RPMI7951 (cell line): ENCODE results near the gene STK40. TPM values are rescaled to one million over a fixed set of nuclear protein-coding genes. Genes with fewer than 3 reads are reported as not detected.

Experiments
- DNase-seq: peaks from one replicate; pipeline ENCODE4 v3.0.0-alpha.2; 2012; ENCODE audit warnings: low read depth
- total RNA-seq: library from RNA; depleted of rRNA; stranded (reverse); fragments of >200 nt; shearing (Covaris generic); gene quantifications from 2 replicates; pipeline ENCODE4 v1.2.3, GENCODE V29; 2014; rRNA removed

STK40 gene
- total RNA-seq, 1 experiment from 2014 or later = 16.7 TPM

DNA sequence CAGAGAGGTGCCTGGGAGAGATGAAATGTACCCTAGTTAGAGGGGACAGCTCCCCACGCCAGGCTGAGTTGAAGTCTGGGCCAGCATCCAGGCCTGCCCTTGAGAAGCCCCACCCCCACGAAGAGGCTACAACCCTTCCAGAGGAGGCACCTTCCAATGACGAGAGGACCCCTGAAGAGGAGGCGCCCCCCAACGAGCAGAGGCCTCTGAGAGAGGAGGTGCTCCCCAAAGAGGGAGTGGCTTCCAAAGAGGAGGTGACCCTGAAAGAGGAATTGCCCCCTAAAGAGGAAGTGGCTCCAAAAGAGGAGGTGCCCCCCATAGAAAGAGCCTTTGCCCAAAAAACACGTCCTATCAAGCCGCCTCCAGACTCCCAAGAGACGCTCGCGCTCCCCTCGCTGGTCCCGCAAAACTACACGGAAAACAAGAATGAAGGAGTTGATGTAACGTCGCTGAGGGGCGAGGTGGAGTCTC, 65.4 kb downstream of the STK40 start:
- no peak for DNase-seq

DNA sequence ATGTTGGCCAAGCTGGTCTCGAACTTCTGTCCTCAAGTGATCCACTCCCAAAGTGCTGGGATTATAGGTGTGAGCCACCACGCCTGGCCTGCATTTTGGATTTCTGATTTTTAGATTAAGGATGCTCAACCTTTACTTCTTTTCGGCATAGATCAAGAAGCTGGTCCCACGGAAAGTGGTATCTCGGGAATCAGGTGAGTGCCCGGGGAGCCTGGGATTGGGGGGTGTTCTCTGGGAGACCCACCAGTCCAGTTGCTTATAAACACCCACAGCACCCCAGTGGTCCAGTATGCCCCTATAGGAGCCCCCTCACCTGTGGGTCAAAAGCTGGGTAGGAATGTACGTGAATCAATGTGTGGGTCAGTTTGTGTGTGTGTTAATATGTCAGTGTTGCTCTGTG, 76.3 kb downstream of the STK40 start:
- DNase-seq = no peak

DNA sequence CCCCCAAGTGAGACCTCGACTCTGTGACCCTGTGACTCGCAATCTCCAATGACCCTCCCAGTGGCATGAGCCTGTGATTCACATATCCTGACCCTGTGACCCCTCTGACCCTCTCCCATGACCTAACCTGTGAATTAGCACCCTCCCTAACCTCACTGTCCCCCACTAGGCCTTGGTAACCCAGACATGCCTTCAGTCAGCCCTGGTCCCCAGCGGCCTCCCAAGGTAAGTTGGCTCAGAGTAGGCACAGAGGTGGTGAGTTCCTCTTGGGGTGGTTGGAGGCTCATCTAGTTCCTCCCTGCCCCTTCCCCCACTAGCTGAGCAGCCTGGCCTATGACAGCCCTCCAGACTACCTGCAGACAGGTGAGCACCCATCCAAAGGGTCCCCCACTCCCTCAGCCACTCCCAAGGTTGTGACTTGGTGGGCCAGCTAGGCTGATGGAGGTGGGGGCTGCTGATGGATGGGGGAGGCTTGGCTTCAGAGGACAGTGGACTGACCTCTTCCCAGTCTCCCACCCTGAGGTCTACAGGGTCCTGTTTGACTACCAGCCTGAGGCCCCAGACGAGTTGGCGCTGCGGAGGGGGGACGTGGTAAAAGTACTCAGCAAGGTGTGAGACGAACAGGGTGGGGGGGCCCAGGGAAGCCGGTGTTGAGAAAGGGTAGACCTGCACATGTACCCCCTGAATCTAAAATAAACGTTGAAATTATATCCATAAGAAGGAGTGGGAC, 78.0 kb downstream of the STK40 start:
- no peak for DNase-seq

DNA sequence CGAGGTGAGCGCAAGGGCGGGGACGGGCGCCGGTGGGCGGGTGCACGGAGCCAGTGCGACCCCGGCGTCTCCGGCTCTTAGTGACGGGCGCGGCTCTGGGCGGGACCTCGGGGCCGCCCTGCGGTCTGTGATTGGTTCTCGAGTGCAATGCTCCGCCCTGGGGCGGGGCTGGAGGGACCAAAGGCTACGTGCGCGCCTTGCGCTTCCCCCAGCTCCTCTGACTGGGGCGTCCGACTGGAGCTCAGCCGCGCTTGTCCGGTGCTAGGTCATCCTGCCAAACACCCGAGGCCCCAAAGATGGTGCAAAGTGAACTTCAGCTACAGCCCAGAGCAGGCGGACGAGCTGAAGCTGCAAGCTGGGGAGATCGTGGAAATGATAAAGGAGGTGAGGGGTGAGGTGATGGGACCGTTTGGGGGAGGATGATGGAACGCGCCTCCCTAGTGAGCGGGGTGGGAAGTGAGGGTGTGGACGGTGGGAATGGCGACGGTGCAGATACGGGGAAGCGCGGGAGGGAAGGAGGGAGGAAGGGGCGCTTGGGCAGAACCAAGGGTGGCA, 78.7 kb downstream of the STK40 start:
- DNase-seq = peak; percentile 94

DNA sequence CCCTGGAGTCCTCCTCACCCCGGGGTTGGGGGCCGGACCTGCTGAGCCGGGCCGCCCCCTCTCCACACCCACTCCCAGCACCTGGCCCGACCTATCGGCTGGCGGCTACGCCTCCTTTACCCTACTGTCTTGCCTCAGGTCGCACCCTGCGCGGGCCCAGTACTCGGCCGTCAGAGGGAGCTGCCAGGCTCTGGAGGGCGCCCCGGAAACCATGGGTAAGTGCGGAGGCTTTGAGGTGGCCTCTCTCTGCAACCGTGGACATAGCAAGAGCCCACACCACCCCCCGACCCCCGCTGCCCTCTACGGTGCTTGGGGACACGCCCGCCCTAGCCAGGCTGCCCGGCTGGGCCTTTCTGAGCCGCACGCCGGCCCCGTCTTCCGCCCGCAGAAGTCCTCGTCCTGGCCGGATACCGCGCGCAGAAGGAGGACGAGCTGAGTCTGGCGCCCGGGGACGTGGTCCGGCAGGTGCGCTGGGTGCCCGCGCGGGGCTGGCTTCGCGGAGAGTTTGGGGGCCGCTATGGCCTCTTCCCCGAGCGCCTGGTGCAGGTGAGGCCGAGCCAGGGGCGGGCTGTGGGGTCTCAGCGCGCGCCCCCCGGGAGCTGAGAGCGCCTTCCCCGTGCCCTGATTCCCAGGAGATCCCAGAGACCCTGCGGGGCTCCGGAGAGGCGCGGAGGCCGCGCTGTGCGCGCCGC, 79.4 kb downstream of the STK40 start, which contains the start of gene SH3D21:
SH3D21 (plus strand) TSS at position 159 of the 692 bp plus-strand sequence; CDS start at position 212, 53 bp downstream.
- DNase-seq = no peak

DNA sequence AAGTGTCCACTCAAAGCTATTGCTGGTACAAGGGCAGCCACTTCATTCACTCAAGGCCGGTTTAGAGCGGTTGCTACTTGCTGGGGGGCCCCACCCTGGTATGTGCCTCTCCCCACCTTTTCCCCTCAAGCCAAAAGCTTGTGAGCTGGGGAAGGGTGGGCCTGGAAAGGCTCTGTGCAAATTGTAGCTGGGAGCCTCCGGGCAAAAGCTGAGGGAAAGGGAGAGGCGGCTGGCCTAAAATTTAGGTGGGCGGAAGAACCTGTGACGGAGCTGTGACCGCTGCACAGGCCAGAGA, 79.9 kb downstream of the STK40 start:
- no peak for DNase-seq

DNA sequence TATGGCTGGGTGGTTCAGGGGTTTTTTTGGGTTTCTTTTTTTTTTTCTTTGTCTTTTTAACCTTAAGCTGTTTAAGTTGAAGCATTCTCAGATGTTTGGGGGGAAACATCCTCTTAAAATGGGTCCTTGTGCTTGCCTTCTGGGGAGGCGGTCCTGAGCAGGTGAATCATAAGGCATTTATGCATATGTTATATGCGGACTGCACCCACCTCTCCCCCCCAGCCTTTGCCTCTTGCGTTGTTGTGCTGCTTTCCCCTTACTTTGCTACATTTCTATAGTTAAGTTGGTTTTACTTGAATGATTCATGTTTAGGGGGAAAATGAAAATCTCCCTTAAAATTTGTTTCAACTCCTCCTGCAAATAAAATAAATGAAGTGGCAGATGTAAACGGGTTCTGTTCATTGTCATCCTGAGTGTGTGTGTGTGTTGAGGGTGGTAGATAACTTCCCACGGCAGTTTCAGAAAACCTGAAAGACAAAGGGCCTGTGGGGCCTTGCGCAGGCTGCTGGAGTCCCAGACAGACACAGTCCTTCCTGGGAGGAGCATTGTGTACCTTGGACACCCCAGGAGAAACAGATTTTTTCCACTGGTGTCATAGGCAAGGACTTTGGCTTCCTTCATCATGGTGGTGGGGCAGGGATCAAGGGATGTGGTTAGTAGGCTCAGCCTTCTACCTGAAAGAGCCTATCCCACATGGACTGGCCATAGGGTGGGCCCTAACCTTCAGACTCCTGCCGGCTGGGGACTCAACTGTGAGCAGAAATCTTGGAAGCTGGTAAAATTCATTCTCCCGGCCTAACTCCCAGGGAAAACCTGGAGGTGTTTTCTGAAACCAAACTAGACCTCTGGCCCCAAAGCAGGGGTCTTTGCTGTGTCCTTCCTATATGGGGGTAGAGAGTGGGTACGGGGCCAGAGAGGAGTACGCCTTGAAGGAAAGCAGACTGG, 80.5 kb downstream of the STK40 start:
- no peak for DNase-seq

GRCh38 chr1:36304521-36304920, 81.2 kb downstream of the STK40 start:
- DNase-seq = no peak

- no peak for DNase-seq
Measured at GRCh38 chr1:36303650-36304360, 81.9 kb downstream of the STK40 start.

DNA sequence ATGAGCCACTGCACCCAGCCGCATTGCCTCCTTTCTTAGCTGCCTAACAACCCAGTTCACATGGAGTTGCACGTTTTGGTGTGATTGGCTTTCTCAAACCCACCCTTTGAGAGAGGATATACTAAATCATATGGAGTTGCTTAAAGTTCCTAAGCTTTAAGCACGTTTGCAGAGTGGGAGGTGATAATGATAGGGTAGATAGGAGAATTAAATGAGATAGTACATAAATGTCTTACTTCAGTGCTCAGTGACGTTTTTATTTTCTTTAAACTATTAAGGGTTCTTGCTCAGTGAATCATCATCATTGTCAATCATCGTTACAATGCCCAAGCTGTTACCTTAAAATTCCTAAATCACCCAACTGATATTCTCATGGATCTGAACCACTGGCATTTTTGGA, 82.5 kb downstream of the STK40 start:
- no peak for DNase-seq

GRCh38 chr1:36301220-36301619, 84.5 kb downstream of the STK40 start:
- no peak for DNase-seq

DNA sequence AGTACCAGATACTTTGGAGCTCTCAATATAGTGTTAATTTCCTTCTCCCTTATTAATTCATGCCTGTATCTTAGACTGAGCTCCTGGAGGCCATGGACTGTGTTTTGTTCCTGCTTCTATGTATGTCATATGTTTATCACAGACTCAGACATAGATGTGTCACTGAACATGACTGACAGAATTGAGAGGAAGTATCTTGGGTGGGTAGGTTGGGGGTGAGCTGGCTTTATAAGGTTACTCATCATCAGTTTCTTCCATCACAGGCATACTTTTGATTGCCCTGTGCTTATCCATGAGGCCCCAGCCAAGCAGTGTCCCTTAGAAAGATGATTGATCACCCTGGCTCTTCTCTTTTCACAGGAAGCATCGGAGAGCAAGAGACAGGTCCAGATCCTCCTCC, 85.2 kb downstream of the STK40 start:
- no peak for DNase-seq

DNA sequence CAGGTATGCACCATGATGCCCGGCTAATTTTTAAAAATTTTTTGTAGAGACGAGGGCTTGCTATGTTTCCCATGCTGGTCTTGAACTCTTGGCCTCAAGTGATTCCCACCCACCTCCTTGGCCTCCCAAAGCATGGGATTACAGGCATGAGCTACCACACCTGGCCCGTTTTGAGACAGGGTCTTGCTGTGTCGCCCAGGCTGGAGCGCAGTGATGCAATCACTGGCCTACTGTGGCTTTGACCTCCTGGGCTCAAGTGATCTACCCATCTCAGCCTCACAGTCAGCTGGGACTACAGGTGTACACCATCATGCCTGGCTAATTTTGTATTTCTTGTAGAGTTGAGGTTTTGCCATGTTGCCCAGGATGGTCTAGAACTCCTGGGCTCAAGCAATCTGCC, 87.1 kb downstream of the STK40 start:
- DNase-seq = no peak

- no peak for DNase-seq
Measured at GRCh38 chr1:36297062-36297461, 88.7 kb downstream of the STK40 start.

GRCh38 chr1:36295390-36295789, 90.3 kb downstream of the STK40 start:
- no peak for DNase-seq

Other genes with a start within 250 kb of the STK40 start
- 78.2 and 125 TPM in 2 replicates for gene TRAPPC3, start 236.4 kb downstream of the STK40 start, total RNA-seq
- 82.4 and 107 TPM in 2 replicates for gene MAP7D1, start 229.8 kb downstream of the STK40 start, total RNA-seq
- 62.0 and 75.0 TPM in 2 replicates for gene THRAP3, start 161.5 kb downstream of the STK40 start, total RNA-seq
- 4.3 and 7.2 TPM in 2 replicates for gene SH3D21, start 79.6 kb downstream of the STK40 start, total RNA-seq
- 78.7 and 112 TPM in 2 replicates for gene EVA1B, start 62.3 kb downstream of the STK40 start, total RNA-seq
- 6.6 and 7.8 TPM in 2 replicates for gene LSM10, start 12.0 kb upstream of the STK40 start, total RNA-seq
- 9.2 and 11.9 TPM in 2 replicates for gene OSCP1, start 64.5 kb upstream of the STK40 start, total RNA-seq
- gene MRPS15, start 78.5 kb upstream of the STK40 start, total RNA-seq = 116 and 139 TPM in 2 replicates
- not detected in 2 replicates for gene CSF3R, start 97.0 kb upstream of the STK40 start, total RNA-seq